HepG2 (cell line): ENCODE results near the gene GLE1. TPM values are rescaled to one million over a fixed set of nuclear protein-coding genes. Genes with fewer than 3 reads are reported as not detected.
"Not testable (repeated sequence)": the region's sequence is repeated elsewhere in the genome, so short reads cannot be mapped to it uniquely, and the experiment has no call there.

ENCODE experiments used
- ATAC-seq: fragments of 200-7000 bp; cut with Tn5 transposase; 3 replicates; pipeline ENCODE4 v1.9.1; 2020; ENCODE audit warnings: mild to moderate bottlenecking, moderate library complexity
- BruUV-seq: library from RNA; stranded (reverse); fragments of 400-500 nt; replicated peaks from 2 replicates; lab custom pipeline; 2021; lab: Mats Ljungman, UMichigan
- CTCF ChIA-PET: fragments of 300-600 bp; formaldehyde crosslinking; extraction: SDS; loops from one replicate; lab custom pipeline; 2021; ENCODE audit warnings: low total read pairs, inconsistent platforms, low intra/inter-chr PET ratio; lab: Yijun Ruan, JAX
- POLR2A ChIA-PET: fragments of 350-600 bp; sonication (Branson Sonifier 250); formaldehyde crosslinking; loops from one replicate; lab custom pipeline; 2020; ENCODE audit warnings: antibody characterized with exemption, inconsistent platforms; lab: Yijun Ruan, JAX
- DNase-seq: peaks from one replicate; pipeline ENCODE4 v3.0.0-alpha.2; 2015; ENCODE audit warnings: low spot score
- FAIRE-seq: peaks from 3 replicates; lab custom pipeline; 2011; peaks lifted over from hg19 to GRCh38; lab: Jason Lieb, UNC
- H2AFZ ChIP-seq: one replicate; pipeline ENCODE4 v1.6.1; 2011; ENCODE audit warnings: low read length, inconsistent platforms
- H3K27ac ChIP-seq: fragments of 300-600 bp; 3 replicates; pipeline ENCODE4 v1.8.0; 2011; ENCODE audit warnings: mixed run types, mild to moderate bottlenecking, mixed read lengths, low read length, inconsistent platforms; ENCODE audit not compliant: insufficient read depth; ENCODE audit errors: extremely low read length
- H3K27me3 ChIP-seq, 2 experiments: fragments of 200-600 bp in 1 of 2; 2 replicates in 1 of 2; 3 replicates in 1 of 2; pipeline versions ENCODE4 v1.6.0 to v1.8.0; 2011; ENCODE audit warnings: low read length in 2 of 2, mild to moderate bottlenecking in 2 of 2, moderate library complexity in 2 of 2, inconsistent platforms in 1 of 2; ENCODE audit not compliant: insufficient read depth in 2 of 2, control insufficient read depth in 1 of 2
- H3K36me3 ChIP-seq, 2 experiments: fragments of 200-600 bp in 1 of 2; replicated peaks in 1 of 2; 2 replicates in 1 of 2; 3 replicates in 1 of 2; pipeline versions ENCODE4 v1.5.1 to v1.8.0; 2011; ENCODE audit warnings: low read length in 2 of 2, inconsistent platforms in 1 of 2; ENCODE audit not compliant: insufficient read depth in 2 of 2, control insufficient read depth in 1 of 2
- H3K4me1 ChIP-seq: 2 replicates; pipeline ENCODE4 v1.5.1; 2012; ENCODE audit warnings: low read length, inconsistent platforms; ENCODE audit not compliant: insufficient read depth
- H3K4me2 ChIP-seq: 2 replicates; pipeline ENCODE4 v1.6.0; 2011; ENCODE audit warnings: low read depth, low read length, inconsistent platforms
- H3K4me3 ChIP-seq, 3 experiments: fragments of 200-600 bp in 1 of 3; sonication (generic), shearing (Covaris generic) in 1 of 3; replicated peaks in 1 of 3; 2 replicates each; pipeline ENCODE4 v1.5.1; 2011 to 2016; ENCODE audit warnings: low read length in 3 of 3, inconsistent platforms in 2 of 3, low read depth in 2 of 3, mild to moderate bottlenecking in 2 of 3, control low read depth in 1 of 3, mixed read lengths in 1 of 3; ENCODE audit not compliant: insufficient read depth in 1 of 3
- H3K79me2 ChIP-seq: one replicate; pipeline ENCODE4 v1.6.1; 2011; ENCODE audit warnings: low read length, inconsistent platforms; ENCODE audit not compliant: insufficient read depth
- H3K9ac ChIP-seq: 2 replicates; pipeline ENCODE4 v1.6.0; 2011; ENCODE audit warnings: mild to moderate bottlenecking, low read depth, low read length, inconsistent platforms; ENCODE audit not compliant: insufficient read depth
- H3K9me3 ChIP-seq: 2 replicates; pipeline ENCODE4 v1.5.1; 2012; ENCODE audit warnings: mild to moderate bottlenecking, low read length
- H4K20me1 ChIP-seq: 2 replicates; pipeline ENCODE4 v1.6.0; 2011; ENCODE audit warnings: inconsistent platforms, mild to moderate bottlenecking, low read length, moderate library complexity; ENCODE audit not compliant: insufficient read depth
- GATA4 ChIP-seq: sonication (generic); IDR thresholded peaks from 2 replicates; pipeline ENCODE4 v1.6.1; 2016; ENCODE audit warnings: antibody characterized with exemption, low read depth, borderline replicate concordance
- KDM4B ChIP-seq: sonication (generic); formaldehyde crosslinking; IDR thresholded peaks from 2 replicates; pipeline ENCODE4 v1.4.0; 2020; ENCODE audit warnings: missing genetic modification reagents
- PRDM4 ChIP-seq: sonication (generic); formaldehyde crosslinking; IDR thresholded peaks from 2 replicates; pipeline ENCODE4 v1.9.0; 2021; ENCODE audit warnings: missing genetic modification reagents, borderline replicate concordance
- RORA ChIP-seq: sonication (generic); formaldehyde crosslinking; IDR thresholded peaks from 2 replicates; pipeline ENCODE4 v1.5.0; 2020; ENCODE audit warnings: mild to moderate bottlenecking, missing genetic modification reagents, moderate library complexity
- SOX13 ChIP-seq, 3 experiments: fragments of 450-650 bp in 1 of 3; sonication (generic) in 1 of 3; formaldehyde crosslinking in 1 of 3; IDR thresholded peaks in 2 of 3; conservative IDR thresholded peaks in 1 of 3; 2 replicates each; pipeline versions ENCODE4 v1.5.0 to v1.6.1; 2016 to 2020; ENCODE audit warnings: antibody characterized with exemption in 1 of 3, mild to moderate bottlenecking in 1 of 3, missing compliant biosample characterization in 1 of 3, missing genetic modification reagents in 1 of 3, moderate library complexity in 1 of 3
- SP1 ChIP-seq, 2 experiments: fragments of 450-650 bp in 1 of 2; sonication (generic) in 1 of 2; formaldehyde crosslinking in 1 of 2; IDR thresholded peaks; 2 replicates each; pipeline versions ENCODE4 v1.4.0 to v1.6.1; 2016 to 2020; ENCODE audit warnings: missing genetic modification reagents in 1 of 2
- TERF1 ChIP-seq: sonication (generic); formaldehyde crosslinking; IDR thresholded peaks from 2 replicates; pipeline ENCODE4 v1.8.0; 2022; ENCODE audit warnings: mild to moderate bottlenecking, missing genetic modification reagents, moderate library complexity
- ZNF20 ChIP-seq: sonication (generic); formaldehyde crosslinking; IDR thresholded peaks from 2 replicates; pipeline ENCODE4 v1.4.0; 2020; ENCODE audit warnings: mild to moderate bottlenecking, moderate library complexity, missing genetic modification reagents
- ZNF329 ChIP-seq: sonication (generic); formaldehyde crosslinking; IDR thresholded peaks from 2 replicates; pipeline ENCODE4 v1.9.0; 2021; ENCODE audit warnings: low read depth, mild to moderate bottlenecking, missing genetic modification reagents
- ZNF414 ChIP-seq: sonication (generic); formaldehyde crosslinking; IDR thresholded peaks from 2 replicates; pipeline ENCODE4 v1.5.0; 2020; ENCODE audit warnings: missing genetic modification reagents
- ZNF546 ChIP-seq: sonication (generic); formaldehyde crosslinking; conservative IDR thresholded peaks from 2 replicates; pipeline ENCODE4 v1.8.1; 2023; ENCODE audit warnings: mild to moderate bottlenecking, missing genetic modification reagents
- ZNF720 ChIP-seq: sonication (generic); formaldehyde crosslinking; IDR thresholded peaks from 2 replicates; pipeline ENCODE4 v1.4.0; 2020; ENCODE audit warnings: missing genetic modification reagents
- ZNF777 ChIP-seq: sonication (generic); formaldehyde crosslinking; IDR thresholded peaks from 2 replicates; pipeline ENCODE4 v1.4.0; 2020; ENCODE audit warnings: missing genetic modification reagents
- WGBS: methylation state at CpG from one replicate; pipeline ENCODE4 v1.1.6; 2017; ENCODE audit warnings: low lambda C conversion rate; 5-methylcytosine and 5-hydroxymethylcytosine counted together
- in situ Hi-C: cut with HindIII; loops from 2 replicates; pipeline ENCODE4 v1.10.0; 2017; ENCODE audit warnings: low pct_unique_long_range_greater_than_20kb; ENCODE audit not compliant: extremely low pct_ligation_motif_present
- intact Hi-C: fragments of 100-400 bp; cut with micrococcal nuclease; formaldehyde crosslinking; loops from one replicate; pipeline ENCODE4 v1.10.0; 2022; ENCODE audit not compliant: unreplicated experiment
- polyA plus RNA-seq, 8 experiments: library from polyadenylated mRNA; depleted of rRNA in 3 of 8; stranded (reverse) in 7 of 8; unstranded in 1 of 8; fragments of >200 nt; fragmentation: Illumina TruSeq in 4 of 8; extraction: Trizol in 4 of 8; gene quantifications; 2 replicates each; pipeline versions ENCODE4 v1.2.1 to v1.2.3, GENCODE V29; 2011 to 2016; ENCODE audit warnings: low read depth in 4 of 8, missing spikeins in 1 of 8, mixed read lengths in 1 of 8; ENCODE audit not compliant: insufficient read depth in 1 of 8
- total RNA-seq, 5 experiments: library from RNA; depleted of rRNA; stranded (reverse); fragments of >200 nt; fragmentation: Illumina TruSeq; extraction: Trizol; gene quantifications; 2 replicates each; pipeline ENCODE4 v1.2.3, GENCODE V29; 2016; ENCODE audit warnings: low read depth in 1 of 5

Gene GLE1
- total and polyA plus RNA-seq, 2 of the 13 experiments (the other 11 are each of a cell fraction or from before 2014, with no cell fraction given), result 14.7 to 28.8 TPM

- H3K4me3 ChIP-seq, result peak overlapping the region; percentile 82 to 96 (median 90)
- peaks cover 21% of the 10 kb centered on the region for H3K4me1 ChIP-seq
- H3K79me2 ChIP-seq, result peaks cover 19% of the 10 kb centered on the region
- ATAC-seq (no peak), FAIRE-seq (no peak), DNase-seq (no peak)
- WGBS, result 28% methylated on average over 6 of the region's 6 CpGs
- no TSS peak for BruUV-seq
- peak overlapping the region; percentile 79 for H3K27ac ChIP-seq
- peak overlapping the region; percentile 57 for H2AFZ ChIP-seq
- no peaks in the 10 kb centered on the region for H3K9me3 ChIP-seq
- intact Hi-C loops, result no loop called here
- H3K27me3 ChIP-seq, result no peaks in the 10 kb centered on the region; a peak in 1 of 5 replicates
- H4K20me1 ChIP-seq, result no peaks in the 10 kb centered on the region
- H3K4me2 ChIP-seq, result peak overlapping the region; percentile 88
- peaks cover 1 to 7% of the 10 kb centered on the region in 2 experiments; a peak in 2 of 5 replicates for H3K36me3 ChIP-seq
- CTCF ChIA-PET, result no interaction called here
- H3K9ac ChIP-seq, result peak overlapping the region; percentile 87
- TF ChIP-seq ZNF20 (CRISPR knock-in tag) (no peak), ZNF777 (CRISPR knock-in tag) (no peak), PRDM4 (CRISPR knock-in tag) (no peak), ZNF720 (CRISPR knock-in tag) (no peak), SOX13 (IDR thresholded peaks at IDR 0.05) (no peak), SOX13 (CRISPR knock-in tag; conservative IDR thresholded peaks at IDR 0.05 in 1 of 2, IDR thresholded peaks at IDR 0.05 in 1 of 2) (no peak), RORA (CRISPR knock-in tag) (no peak), KDM4B (CRISPR knock-in tag) (no peak), ZNF546 (CRISPR knock-in tag) (no peak), SP1 (IDR thresholded peaks at IDR 0.05) (no peak), SP1 (CRISPR knock-in tag; IDR thresholded peaks at IDR 0.05) (no peak), TERF1 (CRISPR knock-in tag) (no peak), ZNF414 (CRISPR knock-in tag) (no peak), GATA4 (no peak), ZNF329 (CRISPR knock-in tag) (no peak; the same call in 1 of the 2 replicates)
- POLR2A ChIA-PET, result interaction anchor here (1.0 to 2.0 kb wide), 6 partner anchors 10 to 229 kb away, joined by 3 to 13 read pairs (median 4); partner anchors contain the start of genes GOLGA2, ODF2, SPTAN1 and SWI5
- in situ Hi-C loops, result no loop called here
Measured at GRCh38 chr9:128505414-128505765, 871 bp downstream of the GLE1 start.

GRCh38 chr9:128505906-128506305 lies 1.4 kb downstream of the GLE1 start:
- DNase-seq, H4K20me1 ChIP-seq, in situ Hi-C loops, H3K36me3 ChIP-seq, H3K27ac ChIP-seq, H3K9me3 ChIP-seq, intact Hi-C loops, H3K27me3 ChIP-seq, ATAC-seq, CTCF ChIA-PET, H2AFZ ChIP-seq, BruUV-seq, FAIRE-seq: not testable (repeated sequence)
- H3K4me1 ChIP-seq, result peaks cover 21% of the 10 kb centered on the region
- POLR2A ChIA-PET, result interaction anchor here (1.0 to 2.0 kb wide), 4 partner anchors 11 to 134 kb away, joined by 3 to 13 read pairs (median 7); partner anchors contain the start of gene SPTAN1
- H3K9ac ChIP-seq, result peak overlapping the region; percentile 87; the same call in 1 of the 2 replicates
- 97% methylated on average over 12 of the region's 12 CpGs for WGBS
- peaks cover 19% of the 10 kb centered on the region for H3K79me2 ChIP-seq
- H3K4me2 ChIP-seq, result peak overlapping the region; percentile 88
- H3K4me3 ChIP-seq, result peak overlapping the region in 2 of 3 experiments; percentile 82 to 96; a peak in 2 of 6 replicates
